Stimulated activated CD4-positive, alpha-beta T cell treated with anti-CD3 and anti-CD28 coated beads, Interleukin-1b, Interleukin-23, amount 100 ng/mL, for 48 hours (primary cell): Measurements from ENCODE around the gene ZNF766.
A peak's percentile ranks its signal among the peaks of the same experiment; 100 is the strongest.

ENCODE experiments used
- DNase-seq: peaks from one replicate; pipeline ENCODE4 v3.0.0-alpha.2; 2020

ZNF766 gene

DNA sequence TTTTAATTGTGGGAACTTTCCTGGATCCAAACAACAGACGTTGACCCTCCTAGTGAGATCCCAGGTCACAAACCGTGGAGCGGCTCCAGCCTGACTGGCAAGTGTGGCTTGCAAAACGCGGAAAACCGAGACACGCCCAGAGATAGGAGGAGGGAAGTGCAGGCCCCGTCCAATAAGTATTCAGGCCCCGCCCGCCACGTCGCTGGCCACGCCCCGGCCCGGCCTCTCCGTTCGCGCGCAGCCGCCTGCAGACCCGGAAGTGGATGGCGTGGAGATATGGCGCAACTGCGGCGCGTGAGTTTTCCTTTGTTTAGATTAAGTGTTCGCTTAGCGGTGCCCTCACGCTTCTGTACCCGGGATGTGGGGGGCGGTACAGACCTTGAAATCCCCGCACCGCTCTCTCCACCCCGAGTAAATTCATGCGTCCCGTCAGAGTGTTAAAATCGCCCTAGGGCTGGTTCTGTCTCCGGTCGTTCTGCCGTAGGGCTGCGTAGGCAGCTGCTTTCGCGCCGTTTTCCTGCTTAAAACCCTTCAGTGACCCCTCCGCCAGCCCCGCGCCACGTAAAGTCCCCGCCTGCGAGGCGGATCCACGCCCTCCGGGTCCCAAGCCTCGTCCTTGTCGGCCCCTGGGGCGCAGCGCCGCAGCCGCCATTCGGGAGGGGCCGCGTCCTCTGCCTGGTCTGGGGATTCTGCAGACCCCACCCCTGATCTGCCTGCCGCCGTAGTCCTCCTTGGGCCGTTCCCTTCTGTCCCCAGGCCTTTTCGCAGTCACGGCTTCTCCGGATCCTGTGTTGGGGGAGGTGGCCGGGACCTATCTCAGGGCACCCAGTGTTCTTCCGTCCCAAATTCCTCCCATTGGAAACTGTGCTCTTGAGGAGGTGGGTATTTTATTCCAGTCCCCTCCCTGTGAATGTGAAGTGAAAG lies at the start of gene ZNF766:
TSS of gene ZNF766 (plus strand) at position 250 of the 924 bp plus-strand sequence. CDS start at position 277, 27 bp downstream.
- DNase-seq, result peak; percentile 96

DNA sequence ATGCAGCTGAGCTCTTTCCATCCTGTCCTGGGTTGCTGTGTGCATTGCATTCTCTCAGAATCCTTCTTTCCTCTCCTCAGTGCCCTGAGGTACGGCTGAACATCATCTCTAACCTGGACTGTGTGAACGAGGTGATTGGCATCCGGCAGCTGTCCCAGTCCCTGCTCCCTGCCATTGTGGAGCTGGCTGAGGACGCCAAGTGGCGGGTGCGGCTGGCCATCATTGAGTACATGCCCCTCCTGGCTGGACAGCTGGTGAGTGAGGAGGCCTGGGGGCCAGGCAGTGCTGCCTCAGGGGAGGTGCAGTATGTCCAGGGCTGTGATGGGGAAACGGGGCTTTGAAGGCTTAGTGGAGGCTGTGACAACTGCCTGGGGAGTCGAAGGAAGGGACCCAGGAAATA lies 49.8 kb upstream of the ZNF766 start:
- no peak for DNase-seq

DNA sequence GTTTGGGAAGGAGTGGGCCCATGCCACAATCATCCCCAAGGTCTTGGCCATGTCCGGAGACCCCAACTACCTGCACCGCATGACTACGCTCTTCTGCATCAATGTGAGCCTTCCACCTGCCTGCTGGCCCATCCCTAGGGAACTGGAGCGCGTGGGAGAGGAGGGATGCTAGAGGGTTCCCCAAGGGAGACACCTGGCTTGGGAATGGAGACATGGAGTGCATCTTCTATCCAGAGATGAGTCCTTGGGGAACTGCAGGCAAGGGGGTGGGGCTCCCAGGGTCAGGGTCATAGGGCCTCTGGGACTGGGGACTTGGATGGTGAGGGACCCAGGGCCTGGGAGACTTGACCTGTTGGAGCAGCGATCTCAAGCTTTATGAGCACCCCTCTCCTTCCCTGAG lies 48.4 kb upstream of the ZNF766 start:
- DNase-seq, result no peak

DNA sequence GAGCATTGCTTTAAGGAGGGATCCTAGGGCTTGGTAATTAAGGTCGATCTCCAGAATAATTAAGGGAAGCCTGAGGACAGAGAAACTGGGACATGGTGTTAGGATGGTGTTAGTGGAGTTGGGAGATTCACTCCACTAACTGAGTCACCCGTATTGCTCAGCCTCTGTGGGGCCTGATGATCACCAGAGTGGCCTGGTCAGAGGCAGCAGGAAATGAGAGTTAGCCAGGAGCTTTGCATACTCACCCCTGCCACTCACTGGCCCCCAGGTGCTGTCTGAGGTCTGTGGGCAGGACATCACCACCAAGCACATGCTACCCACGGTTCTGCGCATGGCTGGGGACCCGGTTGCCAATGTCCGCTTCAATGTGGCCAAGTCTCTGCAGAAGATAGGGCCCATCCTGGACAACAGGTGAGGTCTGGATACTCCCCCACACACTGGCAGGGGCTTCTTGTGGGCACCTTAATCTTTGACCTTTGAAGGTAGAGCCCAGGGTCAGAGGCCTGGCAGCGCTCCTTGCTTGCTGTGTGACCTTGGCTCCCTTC lies 47.5 kb upstream of the ZNF766 start:
- no peak for DNase-seq

DNA sequence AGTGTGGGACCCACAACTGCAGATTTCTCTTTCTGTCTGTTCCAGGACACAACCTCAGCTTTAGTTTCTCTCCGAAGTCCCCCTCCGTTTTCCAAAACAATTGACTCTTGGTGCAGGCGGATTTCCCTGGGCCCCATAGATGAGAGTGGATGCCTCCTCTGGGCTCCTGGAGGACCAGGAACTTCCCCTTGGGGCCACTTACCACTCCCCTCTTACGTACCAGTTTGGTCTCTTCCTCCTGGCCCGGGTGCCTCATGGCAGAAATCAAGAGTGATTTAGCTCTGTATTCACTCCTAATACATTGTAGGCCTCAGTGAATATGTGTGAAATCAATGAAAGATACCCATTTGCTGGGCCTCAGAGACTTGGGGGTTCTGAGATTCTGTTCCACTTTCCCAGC lies 45.2 kb upstream of the ZNF766 start:
- no peak for DNase-seq

DNA sequence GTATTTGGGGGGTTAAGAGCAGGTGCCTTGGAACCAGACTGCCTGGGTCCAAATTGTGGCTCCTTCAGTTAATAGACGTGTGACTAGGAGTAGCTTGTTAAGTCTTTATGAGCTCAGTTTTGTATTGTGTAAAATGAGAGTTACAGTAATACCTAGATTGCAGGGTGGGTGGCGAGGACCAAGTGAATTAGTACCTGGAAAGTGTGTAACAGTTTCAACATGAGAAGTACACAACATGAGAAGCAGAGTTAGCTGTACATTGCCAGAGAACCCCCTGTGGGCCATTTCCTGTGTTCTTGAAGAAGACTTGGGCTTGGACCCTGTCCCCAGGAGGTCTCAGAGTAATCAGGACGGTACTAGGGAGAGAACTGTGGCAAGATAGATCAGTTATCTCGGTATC lies 42.7 kb upstream of the ZNF766 start:
- peak; percentile 47 for DNase-seq

DNA sequence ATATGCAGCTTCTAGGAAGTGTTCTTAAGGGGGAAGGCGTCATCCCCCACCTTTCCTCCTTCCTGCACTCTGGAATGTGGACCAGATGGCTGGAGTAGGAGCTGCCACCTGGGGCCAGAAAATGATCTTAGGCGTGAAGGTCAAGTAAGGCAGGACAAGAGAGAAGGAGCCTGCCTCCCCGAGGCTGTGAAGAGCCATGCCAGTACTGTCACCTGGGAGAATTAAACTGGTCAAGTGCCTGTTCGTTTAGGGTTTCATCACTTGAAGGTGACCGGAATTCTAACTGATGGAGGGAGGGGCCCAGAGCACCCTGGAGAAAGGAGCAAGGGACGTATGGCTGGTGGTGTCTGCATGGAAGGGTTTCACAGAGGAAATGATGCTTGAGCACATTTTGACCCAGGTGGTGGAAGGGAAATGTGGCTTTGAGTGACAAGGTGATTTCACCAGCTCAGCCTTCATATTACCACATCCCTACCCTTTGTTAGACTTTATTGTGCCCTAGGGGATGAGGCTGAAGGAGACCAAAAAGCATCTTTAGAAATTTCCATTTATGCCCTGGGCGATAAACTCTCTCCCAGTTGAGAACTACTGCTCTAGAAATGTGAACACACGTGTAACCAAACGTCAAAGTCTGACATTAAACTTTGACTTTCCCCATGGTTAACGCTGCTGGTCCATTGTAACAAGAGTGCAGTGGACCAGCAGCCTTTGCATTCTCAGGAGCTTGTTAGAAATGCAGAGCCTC lies 42.0 kb upstream of the ZNF766 start:
- no peak for DNase-seq

DNA sequence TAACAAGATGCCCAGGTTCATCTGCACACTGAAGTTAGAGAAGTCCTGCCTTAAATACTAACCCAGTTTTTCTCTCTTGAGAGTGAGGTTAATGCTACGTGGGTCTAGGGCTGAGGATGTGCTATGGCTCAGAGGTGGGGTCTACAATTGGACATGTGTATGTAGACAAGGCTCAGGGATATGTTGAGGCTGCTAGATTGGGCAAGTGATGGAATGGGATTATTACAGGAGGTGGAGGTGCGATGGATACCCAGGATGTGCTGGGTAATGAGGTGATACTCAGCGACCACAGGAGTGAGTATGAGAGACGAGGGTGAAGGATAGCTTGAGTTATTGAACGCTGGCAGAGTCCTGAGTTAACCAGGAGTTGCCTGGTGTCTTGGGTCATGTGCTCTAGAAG lies 41.4 kb upstream of the ZNF766 start:
- DNase-seq, result no peak

DNA sequence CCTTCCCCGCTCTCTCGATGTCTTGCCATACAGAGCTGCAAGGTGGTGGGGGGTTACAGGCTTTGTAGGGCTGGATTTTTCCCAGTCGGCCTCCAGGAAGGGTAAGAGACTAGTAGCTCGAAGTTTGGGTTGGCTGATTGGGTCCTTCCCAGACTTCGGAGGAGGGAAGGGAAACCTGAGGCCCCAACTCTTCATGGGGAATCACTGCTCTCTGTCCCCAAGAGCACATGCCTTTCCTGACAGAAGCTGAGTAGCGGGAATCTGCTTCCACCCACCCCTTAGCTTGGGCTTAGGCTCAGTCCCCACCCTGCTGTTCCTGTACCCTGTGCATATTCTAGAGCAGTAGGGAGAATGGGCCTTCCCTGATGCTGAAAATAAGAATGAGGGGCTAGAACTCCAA lies 39.9 kb upstream of the ZNF766 start:
- DNase-seq, result no peak

DNA sequence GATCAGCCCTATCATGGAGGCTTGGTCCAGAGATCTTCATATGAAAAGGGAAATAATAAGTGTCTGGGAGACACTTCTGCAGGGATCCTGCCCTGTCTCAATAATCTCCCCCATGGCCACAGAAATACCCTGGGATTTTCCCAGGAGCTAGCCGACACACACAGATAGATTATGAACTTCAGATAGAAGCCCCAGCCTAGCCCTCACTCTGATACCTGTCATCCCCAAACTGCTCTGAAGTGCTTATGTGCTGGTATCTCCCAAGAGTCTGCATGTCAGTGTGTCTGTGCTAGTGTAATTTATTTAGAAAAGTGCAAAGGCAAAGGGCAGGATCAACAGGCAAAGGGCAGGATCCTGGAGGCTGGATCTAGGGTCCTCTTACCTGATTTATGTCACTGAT lies 38.7 kb upstream of the ZNF766 start:
- no peak for DNase-seq

DNA sequence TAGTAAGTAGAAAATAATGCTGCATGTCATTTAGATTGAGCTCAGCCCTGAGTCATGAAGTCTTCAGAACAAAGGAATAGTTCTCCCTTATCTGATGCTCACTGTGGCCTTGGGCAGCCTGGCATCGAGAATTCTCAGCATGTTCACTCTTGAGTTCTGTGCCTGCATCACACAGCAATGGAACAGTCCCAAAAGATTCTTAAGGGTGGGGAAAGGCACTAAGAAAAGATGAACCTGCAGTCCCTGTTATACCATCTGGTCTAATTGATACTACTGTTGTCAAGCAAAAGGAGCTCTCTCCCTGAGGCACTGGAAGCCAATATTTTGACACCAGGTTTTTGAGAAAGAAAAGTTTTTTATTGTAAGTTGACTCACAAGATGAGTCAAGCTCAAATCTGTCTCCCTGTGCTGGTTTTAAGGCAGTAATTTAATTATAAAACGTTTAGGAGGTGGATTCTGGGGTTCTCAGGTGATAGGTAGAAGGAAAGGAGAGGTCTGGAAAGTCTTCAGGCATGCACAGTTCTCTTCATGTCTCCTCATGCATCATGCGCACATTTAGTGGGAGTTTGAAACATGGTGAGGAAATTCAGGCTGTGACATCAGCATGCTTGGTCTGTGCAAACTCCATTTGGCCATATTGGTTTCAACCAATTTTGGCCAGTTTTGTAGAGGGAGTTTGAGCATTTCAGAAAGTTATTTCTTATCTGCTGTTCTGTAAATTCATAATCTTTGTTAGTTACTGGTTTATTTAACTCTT lies 38.1 kb upstream of the ZNF766 start:
- no peak for DNase-seq

DNA sequence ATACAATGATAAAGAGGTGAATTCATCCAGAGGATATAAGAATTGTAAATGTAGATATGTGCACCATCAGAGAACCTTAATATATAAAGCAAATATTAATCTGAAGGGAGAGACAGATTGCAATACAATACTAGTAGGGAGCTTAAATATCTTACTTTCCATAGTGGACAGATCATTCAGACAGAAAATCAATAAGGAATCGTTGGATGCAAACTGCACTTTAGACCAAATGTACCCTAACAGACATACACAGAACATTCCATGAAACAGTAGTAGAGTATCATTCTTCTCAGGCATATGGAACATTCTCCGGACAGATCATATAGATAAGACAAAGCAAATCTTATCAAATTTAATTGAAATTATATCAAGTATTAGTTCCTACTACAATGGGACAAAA lies 35.0 kb upstream of the ZNF766 start:
- no peak for DNase-seq

DNA sequence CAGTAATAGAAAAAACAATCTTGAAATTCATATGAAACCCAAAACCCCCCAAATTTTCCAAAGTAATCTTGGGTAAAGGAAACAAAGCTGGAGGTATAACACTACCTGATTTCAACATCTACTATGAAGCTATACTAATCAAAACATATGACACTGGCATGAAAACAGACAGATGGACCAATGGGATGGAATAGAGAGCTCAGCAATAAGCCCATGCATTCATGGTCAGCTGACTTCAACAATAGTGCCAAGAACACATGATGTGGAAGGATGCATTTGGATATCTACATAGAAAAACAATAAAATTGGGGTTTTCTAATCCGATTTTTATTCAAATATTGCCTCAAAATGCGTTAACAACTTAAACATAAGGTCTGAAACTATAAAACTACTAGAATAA lies 32.2 kb upstream of the ZNF766 start:
- no peak for DNase-seq

DNA sequence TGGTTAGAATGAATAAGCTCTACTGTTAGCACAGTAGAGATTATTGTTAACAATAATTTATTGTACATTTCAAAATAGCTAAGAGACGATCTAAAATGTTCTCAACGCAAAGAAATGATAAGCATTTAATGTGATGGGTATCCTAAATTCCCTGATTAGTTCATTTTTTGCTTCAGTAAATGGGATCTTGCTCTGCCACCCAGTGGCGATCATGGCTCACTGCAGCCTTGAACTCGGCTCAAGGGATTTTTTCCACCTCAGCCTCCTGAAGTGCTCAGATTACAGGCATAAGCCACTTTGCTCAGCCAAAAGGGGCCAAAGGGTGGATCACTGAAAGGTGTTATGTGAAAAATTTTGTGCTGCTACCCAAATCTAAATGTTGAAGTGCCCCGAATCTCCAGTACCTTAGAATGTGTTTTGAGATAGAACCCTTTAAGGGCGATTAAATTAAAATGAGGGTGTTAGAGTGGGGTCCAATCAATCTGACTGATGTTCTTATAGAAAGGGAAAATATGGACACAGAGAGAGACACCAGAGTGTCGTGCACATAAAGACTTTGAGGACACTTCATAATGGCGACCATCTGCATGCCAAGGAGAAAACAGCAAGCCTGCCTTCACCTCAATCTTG lies 31.5 kb upstream of the ZNF766 start:
- DNase-seq, result peak; percentile 49

DNA sequence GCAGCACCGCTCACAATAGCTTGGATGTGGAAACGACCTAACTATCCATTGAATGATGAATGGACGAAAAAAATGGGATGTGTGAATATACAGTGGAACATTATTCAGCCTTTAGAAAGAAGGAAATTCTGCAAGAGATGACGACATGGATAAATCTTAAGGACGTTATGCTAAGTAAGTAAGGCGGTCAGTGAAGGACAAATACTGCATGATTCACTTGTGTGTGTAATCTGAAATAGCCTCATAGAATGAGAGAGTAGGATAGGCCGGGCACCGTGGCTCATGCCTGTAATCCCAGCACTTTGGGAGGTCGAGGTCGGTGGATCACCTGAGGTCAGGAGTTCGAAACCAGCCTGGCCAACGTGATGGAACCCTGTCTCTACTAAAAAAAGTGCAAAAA lies 25.4 kb upstream of the ZNF766 start:
- DNase-seq, result no peak

DNA sequence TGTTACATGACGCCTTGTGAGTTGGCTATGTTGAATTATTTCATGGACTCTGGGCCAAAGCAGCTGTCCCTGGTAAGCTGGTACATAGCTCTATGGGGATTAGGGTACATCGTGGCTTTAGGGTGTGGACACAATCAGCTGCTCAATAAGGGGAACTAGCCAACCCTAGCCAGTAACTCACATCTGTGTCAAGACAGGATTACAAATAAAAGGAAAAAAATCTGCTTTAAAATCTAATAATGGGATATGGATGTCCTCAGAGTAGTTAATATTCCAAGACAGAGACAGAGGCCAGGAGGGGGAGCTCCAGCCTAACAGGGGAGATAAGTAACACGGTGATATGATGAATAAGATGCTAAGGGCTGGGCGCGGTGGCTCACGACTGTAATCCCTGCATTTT lies 21.1 kb upstream of the ZNF766 start:
- DNase-seq, result peak; percentile 54

DNA sequence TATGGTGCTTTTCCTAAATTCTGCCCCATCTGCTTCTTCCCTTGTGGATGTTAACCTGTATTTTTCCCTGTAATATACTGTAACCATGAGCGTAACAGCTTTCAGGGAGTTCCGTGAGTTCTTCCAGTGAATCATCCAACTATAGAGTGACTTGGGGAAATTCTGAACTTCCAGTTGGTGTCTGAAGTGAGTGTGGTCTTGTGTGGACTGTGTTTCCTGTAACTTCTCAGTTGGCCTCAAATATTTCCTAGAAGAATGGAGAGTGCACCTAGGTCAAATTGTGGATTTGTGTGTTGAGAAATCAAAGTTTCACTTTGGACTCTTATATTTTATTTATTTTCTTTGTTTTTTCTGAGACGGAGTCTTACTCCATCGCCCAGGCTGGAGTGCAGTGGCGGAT lies 11.0 kb upstream of the ZNF766 start:
- DNase-seq, result no peak

DNA sequence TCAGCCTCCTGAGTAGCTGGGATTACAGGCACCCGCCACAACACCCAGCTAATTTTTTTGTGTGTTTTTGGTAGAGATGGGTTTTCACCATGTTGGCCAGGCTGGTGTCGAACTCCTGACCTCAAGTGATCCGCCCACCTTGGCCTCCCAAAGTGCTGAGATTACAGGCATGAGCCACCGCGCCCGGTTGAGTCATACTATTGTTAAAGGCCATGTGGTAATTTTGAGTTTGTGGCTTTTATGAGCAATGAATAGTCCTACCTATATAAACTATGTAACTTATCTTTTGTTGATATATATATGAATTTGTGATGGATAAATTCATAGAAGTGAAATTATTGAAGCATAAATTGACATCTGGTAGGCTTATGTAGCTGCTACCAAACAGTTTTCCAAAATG lies 3.8 kb upstream of the ZNF766 start:
- peak; percentile 42 for DNase-seq

DNA sequence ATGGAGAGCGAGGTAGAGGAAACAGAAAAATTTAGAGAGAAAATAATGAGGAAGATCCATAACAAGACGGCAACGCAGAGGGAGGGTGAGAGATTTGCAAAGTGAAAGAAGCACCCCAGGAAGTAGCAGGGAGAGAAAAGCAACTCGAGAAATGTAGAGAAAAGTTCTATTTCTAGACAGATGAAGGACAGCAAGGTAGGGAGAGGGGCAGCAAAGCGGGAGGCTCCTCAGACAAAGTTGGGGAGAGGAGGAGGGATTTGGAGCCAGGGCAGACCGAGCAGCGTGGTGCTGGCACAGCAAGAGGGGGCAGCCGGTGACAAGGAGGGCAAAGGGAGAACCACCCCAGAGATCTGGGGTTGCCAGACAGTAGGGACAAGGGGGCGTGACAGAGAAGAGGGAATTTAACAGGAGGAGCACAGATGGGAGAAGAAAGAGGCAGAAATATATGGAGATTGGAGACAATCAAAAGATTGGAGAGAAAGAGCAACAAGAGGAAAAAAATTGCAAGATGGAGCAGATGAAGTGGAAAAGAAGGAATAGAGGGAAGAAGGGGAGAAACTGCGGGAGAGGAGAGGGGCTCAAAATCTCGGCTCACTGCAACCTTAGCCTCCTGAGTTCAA lies 989 bp downstream of the ZNF766 start:
- DNase-seq, result no peak

DNA sequence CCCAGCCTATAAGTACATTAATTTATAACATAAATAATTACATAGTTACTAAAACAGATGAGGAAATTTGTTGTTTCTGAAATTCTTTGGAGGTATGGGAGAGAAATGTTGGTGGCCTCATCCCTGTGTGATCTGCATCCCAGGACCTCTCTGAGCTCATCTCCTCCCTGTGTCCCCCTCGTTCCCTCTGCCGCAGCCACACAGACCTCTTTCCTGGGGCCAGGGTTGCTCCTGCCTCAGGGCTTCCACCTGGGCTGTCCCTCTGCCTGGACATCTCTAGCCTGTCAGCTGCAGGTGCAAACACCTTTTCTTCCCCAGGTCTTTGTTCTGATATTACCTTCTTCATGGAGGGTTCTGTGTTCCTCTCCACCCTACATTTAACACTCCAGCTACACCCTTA lies 3.9 kb downstream of the ZNF766 start:
- DNase-seq, result no peak

DNA sequence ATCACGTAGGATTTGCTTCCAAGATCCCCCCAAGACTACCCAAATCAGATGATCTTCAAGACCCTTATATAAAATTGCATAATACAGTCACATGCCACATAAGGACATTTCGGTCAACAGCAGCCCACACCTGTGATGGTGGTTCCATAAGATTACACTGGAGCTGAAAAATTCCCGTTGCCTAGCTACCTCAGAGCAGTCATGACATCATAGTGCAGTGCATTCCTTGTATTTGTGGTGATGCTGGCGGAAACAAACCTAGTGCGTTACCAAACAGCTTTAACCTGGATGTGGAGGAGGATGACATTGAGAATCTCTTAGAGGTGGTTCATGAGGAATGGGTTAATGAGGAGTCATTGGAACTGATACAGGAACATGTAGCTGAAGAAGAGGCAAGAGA lies 4.8 kb downstream of the ZNF766 start:
- no peak for DNase-seq

DNA sequence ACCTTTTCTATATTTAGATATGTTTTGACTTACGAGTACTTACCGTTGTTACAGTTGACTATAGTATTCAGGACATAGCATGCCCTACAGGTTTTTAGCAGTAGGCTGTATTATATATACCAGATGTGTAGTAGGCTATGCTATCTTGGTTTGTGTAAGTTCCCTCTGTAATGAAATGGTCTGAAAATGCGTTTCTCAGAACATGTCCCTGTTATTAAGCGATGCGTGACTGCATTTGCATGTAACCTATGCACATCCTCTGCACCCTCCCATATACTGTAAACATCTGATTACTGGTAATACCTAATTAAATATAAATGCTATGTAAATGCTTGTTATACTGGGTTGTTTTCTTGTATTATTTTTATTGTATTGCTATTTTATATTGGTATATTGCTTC lies 6.6 kb downstream of the ZNF766 start:
- DNase-seq, result no peak
